HEK293 (cell line): ENCODE data around the gene SPEF1.
A peak's percentile ranks its signal among the peaks of the same experiment; 100 is the strongest.

Experiments
- CTCF ChIA-PET: fragments of 350-600 bp; formaldehyde crosslinking; extraction: SDS; loops from one replicate; lab custom pipeline; 2021; ENCODE audit warnings: antibody characterized with exemption; lab: Yijun Ruan, JAX
- POLR2A ChIA-PET: fragments of 300-600 bp; formaldehyde crosslinking; extraction: SDS; loops from one replicate; lab custom pipeline; 2020; ENCODE audit warnings: antibody characterized with exemption, inconsistent platforms; lab: Yijun Ruan, JAX
- H3K27ac ChIP-seq: fragments of 200-500 bp; sonication (Bioruptor generic); 2 replicates; pipeline ENCODE4 v1.5.1; 2014; ENCODE audit warnings: low read depth, low read length, control low read depth, inconsistent platforms; ENCODE audit errors: extremely low read depth
- H3K36me3 ChIP-seq, 2 experiments: fragments of 200-500 bp in 1 of 2; sonication (Bioruptor generic) in 1 of 2; 1 replicate in 1 of 2; 2 replicates in 1 of 2; pipeline ENCODE4 v1.5.1; 2014 to 2017; ENCODE audit warnings: inconsistent platforms in 2 of 2, low read length in 2 of 2; ENCODE audit not compliant: control insufficient read depth in 2 of 2, insufficient read depth in 1 of 2
- H3K4me1 ChIP-seq: fragments of 200-500 bp; sonication (Bioruptor generic); 2 replicates; pipeline ENCODE4 v1.5.1; 2014; ENCODE audit warnings: mild to moderate bottlenecking, low read length, inconsistent platforms; ENCODE audit not compliant: control insufficient read depth, insufficient read depth
- H3K4me3 ChIP-seq: 2 replicates; pipeline ENCODE4 v1.5.1; 2011; ENCODE audit warnings: low read depth, mild to moderate bottlenecking, control low read depth, low read length, moderate library complexity
- H3K9me3 ChIP-seq: fragments of 200-500 bp; sonication (Bioruptor generic); 2 replicates; pipeline ENCODE4 v1.5.1; 2014; ENCODE audit warnings: low read depth, low read length, inconsistent platforms; ENCODE audit not compliant: control insufficient read depth, insufficient read depth
- GFI1B ChIP-seq: fragments of 450-650 bp; formaldehyde crosslinking; IDR thresholded peaks from 2 replicates; pipeline ENCODE4 v1.5.1; 2016; ENCODE audit warnings: missing biosample characterization, missing genetic modification characterization
- GLIS1 ChIP-seq: fragments of 450-650 bp; formaldehyde crosslinking; IDR thresholded peaks from 2 replicates; pipeline ENCODE4 v1.5.1; 2016; ENCODE audit warnings: missing biosample characterization, missing genetic modification characterization
- SP2 ChIP-seq: fragments of 450-650 bp; formaldehyde crosslinking; IDR thresholded peaks from 2 replicates; pipeline ENCODE4 v1.5.1; 2016; ENCODE audit warnings: missing biosample characterization, missing genetic modification characterization
- SP7 ChIP-seq: fragments of 450-650 bp; formaldehyde crosslinking; IDR thresholded peaks from 2 replicates; pipeline ENCODE4 v1.5.1; 2016; ENCODE audit warnings: missing biosample characterization, missing genetic modification characterization
- WT1 ChIP-seq: fragments of 450-650 bp; formaldehyde crosslinking; IDR thresholded peaks from 2 replicates; pipeline ENCODE4 v1.5.1; 2016; ENCODE audit warnings: missing biosample characterization, missing genetic modification characterization
- YY1 ChIP-seq: fragments of 450-650 bp; formaldehyde crosslinking; IDR thresholded peaks from 2 replicates; pipeline ENCODE4 v1.5.1; 2018; ENCODE audit warnings: missing biosample characterization, missing genetic modification characterization
- YY2 ChIP-seq: fragments of 450-650 bp; formaldehyde crosslinking; IDR thresholded peaks from 2 replicates; pipeline ENCODE4 v1.5.1; 2016; ENCODE audit warnings: missing biosample characterization, missing genetic modification characterization
- ZIC2 ChIP-seq: fragments of 450-650 bp; formaldehyde crosslinking; IDR thresholded peaks from 2 replicates; pipeline ENCODE4 v1.5.1; 2016; ENCODE audit warnings: missing biosample characterization, missing genetic modification characterization
- ZNF121 ChIP-seq: fragments of 450-650 bp; formaldehyde crosslinking; IDR thresholded peaks from 2 replicates; pipeline ENCODE4 v1.5.1; 2016; ENCODE audit warnings: missing biosample characterization, missing genetic modification characterization
- ZNF133 ChIP-seq: fragments of 450-650 bp; formaldehyde crosslinking; IDR thresholded peaks from 2 replicates; pipeline ENCODE4 v1.5.1; 2016; ENCODE audit warnings: missing biosample characterization, missing genetic modification characterization
- ZNF155 ChIP-seq: fragments of 450-650 bp; formaldehyde crosslinking; IDR thresholded peaks from 2 replicates; pipeline ENCODE4 v1.5.1; 2016; ENCODE audit warnings: missing biosample characterization, missing genetic modification characterization
- ZNF19 ChIP-seq: fragments of 450-650 bp; formaldehyde crosslinking; IDR thresholded peaks from 2 replicates; pipeline ENCODE4; 2016; ENCODE audit warnings: missing biosample characterization, missing genetic modification characterization, low read depth
- ZNF223 ChIP-seq: fragments of 450-650 bp; formaldehyde crosslinking; IDR thresholded peaks from 2 replicates; pipeline ENCODE4 v1.5.1; 2016; ENCODE audit warnings: missing biosample characterization, missing genetic modification characterization
- ZNF266 ChIP-seq: fragments of 450-650 bp; formaldehyde crosslinking; IDR thresholded peaks from 2 replicates; pipeline ENCODE4 v1.5.1; 2016; ENCODE audit warnings: missing biosample characterization, missing genetic modification characterization, low read depth
- ZNF423 ChIP-seq: fragments of 450-650 bp; formaldehyde crosslinking; IDR thresholded peaks from 2 replicates; pipeline ENCODE4 v1.5.1; 2016; ENCODE audit warnings: missing biosample characterization, missing genetic modification characterization
- ZNF549 ChIP-seq: fragments of 450-650 bp; IDR thresholded peaks from 2 replicates; pipeline ENCODE4 v1.5.1; 2018; ENCODE audit warnings: missing biosample characterization, missing genetic modification characterization, mild to moderate bottlenecking, inconsistent platforms, moderate library complexity
- ZNF555 ChIP-seq: fragments of 450-650 bp; formaldehyde crosslinking; conservative IDR thresholded peaks from 2 replicates; pipeline ENCODE4 v1.5.1; 2017; ENCODE audit warnings: missing biosample characterization, mild to moderate bottlenecking, missing genetic modification characterization, inconsistent platforms
- ZNF623 ChIP-seq: fragments of 450-650 bp; formaldehyde crosslinking; IDR thresholded peaks from 2 replicates; pipeline ENCODE4 v1.5.1; 2016; ENCODE audit warnings: missing biosample characterization, missing genetic modification characterization
- ZNF624 ChIP-seq: fragments of 450-650 bp; formaldehyde crosslinking; IDR thresholded peaks from 2 replicates; pipeline ENCODE4 v1.5.1; 2017; ENCODE audit warnings: missing biosample characterization, missing genetic modification characterization
- ZNF626 ChIP-seq: fragments of 450-650 bp; sonication (Bioruptor Pico); formaldehyde crosslinking; IDR thresholded peaks from 2 replicates; pipeline ENCODE4 v1.5.1; 2018; ENCODE audit warnings: missing biosample characterization, missing genetic modification characterization, inconsistent platforms
- ZNF76 ChIP-seq: fragments of 450-650 bp; formaldehyde crosslinking; IDR thresholded peaks from 2 replicates; pipeline ENCODE4; 2016; ENCODE audit warnings: low read depth, missing biosample characterization, missing genetic modification characterization, borderline replicate concordance
- ZNF837 ChIP-seq: fragments of 450-650 bp; formaldehyde crosslinking; IDR thresholded peaks from 2 replicates; pipeline ENCODE4 v1.5.1; 2016; ENCODE audit warnings: missing biosample characterization, missing genetic modification characterization
- ZSCAN30 ChIP-seq: fragments of 450-650 bp; IDR thresholded peaks from 2 replicates; pipeline ENCODE4 v1.5.1; 2018; ENCODE audit warnings: missing biosample characterization, mild to moderate bottlenecking, missing genetic modification characterization, moderate library complexity
- ZXDB ChIP-seq: fragments of 450-650 bp; formaldehyde crosslinking; IDR thresholded peaks from 2 replicates; pipeline ENCODE4 v1.5.1; 2016; ENCODE audit warnings: missing biosample characterization, missing genetic modification characterization
- TF ChIP-seq, protein P1 (sequence below): fragments of 450-650 bp; formaldehyde crosslinking; conservative IDR thresholded peaks from 2 replicates; pipeline ENCODE4 v1.5.1; 2016; ENCODE audit warnings: low read depth, missing biosample characterization, missing genetic modification characterization
- TF ChIP-seq, protein P2 (sequence below): fragments of 450-650 bp; formaldehyde crosslinking; IDR thresholded peaks from 2 replicates; pipeline ENCODE4 v1.5.1; 2016; ENCODE audit warnings: missing biosample characterization, missing genetic modification characterization
- TF ChIP-seq, protein P3 (sequence below): fragments of 450-650 bp; formaldehyde crosslinking; IDR thresholded peaks from 2 replicates; pipeline ENCODE4 v1.5.1; 2017; ENCODE audit warnings: missing biosample characterization, missing genetic modification characterization

Gene SPEF1

DNA sequence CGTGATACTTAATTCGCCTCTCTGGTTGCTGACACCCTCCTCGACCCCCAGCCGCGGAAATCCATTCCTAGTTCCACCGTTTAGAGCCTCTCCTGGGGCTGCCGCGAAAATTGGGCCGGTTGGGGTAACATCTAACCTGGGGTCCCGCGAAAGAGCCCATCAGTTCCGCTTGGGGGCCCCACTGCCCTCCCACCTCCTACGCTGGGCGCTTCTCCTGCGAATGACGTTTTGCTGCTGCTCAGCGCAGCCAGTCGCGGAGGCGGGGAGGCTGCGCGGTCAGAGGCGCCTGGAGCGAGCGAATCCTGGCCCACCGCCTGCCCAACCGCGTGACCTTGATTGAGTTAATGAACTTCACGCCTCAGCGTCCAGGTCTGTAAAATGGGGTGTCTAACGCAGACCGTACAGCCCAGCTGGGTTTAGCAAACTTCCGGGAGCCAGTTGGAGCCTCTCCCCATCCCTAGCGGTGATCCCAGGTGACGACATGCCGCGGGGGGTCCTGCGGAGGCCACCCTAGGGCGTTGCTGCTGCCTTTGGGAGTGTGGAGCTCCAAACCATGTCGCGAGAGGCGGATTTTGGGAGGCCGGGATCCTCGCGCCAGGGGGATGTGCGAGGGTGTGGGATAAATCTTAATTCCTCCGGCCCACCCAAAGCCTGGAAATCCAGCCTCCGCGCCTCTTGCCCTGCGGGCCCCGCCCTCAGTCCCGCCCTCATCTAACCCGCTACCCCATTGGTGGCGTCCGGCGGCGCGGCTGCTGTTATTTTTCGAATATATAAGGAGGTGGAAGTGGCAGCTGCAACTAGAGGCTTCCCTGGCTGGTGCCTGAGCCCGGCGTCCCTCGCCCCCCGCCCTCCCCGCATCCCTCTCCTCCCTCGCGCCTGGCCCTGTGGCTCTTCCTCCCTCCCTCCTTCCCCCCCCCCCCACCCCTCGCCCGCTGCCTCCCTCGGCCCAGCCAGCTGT lies 14.5 kb upstream of the SPEF1 start, which contains the start of gene CDC25B:
CDC25B (plus strand) TSS at position 800 of the 958 bp plus-strand sequence. CDS start 222 bp downstream, outside the sequence.
- POLR2A ChIA-PET: interaction anchor here (0.6 to 2.8 kb wide), 22 partner anchors 9 to 404 kb away, joined by 3 to 40 read pairs (median 4); partner anchors contain the start of genes ADISSP, AP5S1, CENPB and SPEF1
- CTCF ChIA-PET: interaction anchor here (0.6 to 1.4 kb wide), 11 partner anchors 8 to 373 kb away, joined by 3 to 6 read pairs (median 3); no protein-coding TSS in a partner anchor
- peaks cover 12% of the 10 kb centered on the region for H3K4me1 ChIP-seq
- H3K27ac ChIP-seq: peak within 1 kb of the TSS; percentile 92
- no peaks in the 10 kb centered on the region for H3K9me3 ChIP-seq
- H3K4me3 ChIP-seq: peak within 1 kb of the TSS; percentile 83
- peaks cover 5 to 35% of the 10 kb centered on the region in 2 experiments; a peak in 2 of 3 replicates for H3K36me3 ChIP-seq
- TF ChIP-seq ZNF155 (tag by site-specific recombination) (no peak), ZNF266 (tag by site-specific recombination) (no peak), ZNF223 (tag by site-specific recombination) (no peak), ZNF19 (tag by site-specific recombination) (no peak), SP7 (tag by site-specific recombination) (peak; percentile 73), GFI1B (tag by site-specific recombination) (peak; percentile 11; the same call in 1 of the 2 replicates), ZNF121 (tag by site-specific recombination) (peak; percentile 63; the same call in 1 of the 2 replicates), WT1 (tag by site-specific recombination) (0 out of 2 replicates have a peak, but pooled peaks have one; percentile 60), ZNF624 (tag by site-specific recombination) (no peak), ZNF626 (no peak), ZNF549 (tag by site-specific recombination) (no peak), ZSCAN30 (tag by site-specific recombination) (peak; percentile 69), GLIS1 (peak; percentile 95), ZNF837 (tag by site-specific recombination) (no peak), ZIC2 (peak; percentile 35; the same call in 1 of the 2 replicates), ZXDB (tag by site-specific recombination) (peak; percentile 74), ZNF76 (tag by site-specific recombination) (peak; percentile 35; the same call in 1 of the 2 replicates), YY1 (0 out of 2 replicates have a peak, but pooled peaks have one; percentile 31), ZNF555 (tag by site-specific recombination) (no peak), ZNF623 (tag by site-specific recombination) (no peak), YY2 (no peak), ZNF423 (tag by site-specific recombination) (peak; percentile 95), SP2 (tag by site-specific recombination) (peak; percentile 85), ZNF133 (tag by site-specific recombination) (no peak)
- TF ChIP-seq, protein P1, sequence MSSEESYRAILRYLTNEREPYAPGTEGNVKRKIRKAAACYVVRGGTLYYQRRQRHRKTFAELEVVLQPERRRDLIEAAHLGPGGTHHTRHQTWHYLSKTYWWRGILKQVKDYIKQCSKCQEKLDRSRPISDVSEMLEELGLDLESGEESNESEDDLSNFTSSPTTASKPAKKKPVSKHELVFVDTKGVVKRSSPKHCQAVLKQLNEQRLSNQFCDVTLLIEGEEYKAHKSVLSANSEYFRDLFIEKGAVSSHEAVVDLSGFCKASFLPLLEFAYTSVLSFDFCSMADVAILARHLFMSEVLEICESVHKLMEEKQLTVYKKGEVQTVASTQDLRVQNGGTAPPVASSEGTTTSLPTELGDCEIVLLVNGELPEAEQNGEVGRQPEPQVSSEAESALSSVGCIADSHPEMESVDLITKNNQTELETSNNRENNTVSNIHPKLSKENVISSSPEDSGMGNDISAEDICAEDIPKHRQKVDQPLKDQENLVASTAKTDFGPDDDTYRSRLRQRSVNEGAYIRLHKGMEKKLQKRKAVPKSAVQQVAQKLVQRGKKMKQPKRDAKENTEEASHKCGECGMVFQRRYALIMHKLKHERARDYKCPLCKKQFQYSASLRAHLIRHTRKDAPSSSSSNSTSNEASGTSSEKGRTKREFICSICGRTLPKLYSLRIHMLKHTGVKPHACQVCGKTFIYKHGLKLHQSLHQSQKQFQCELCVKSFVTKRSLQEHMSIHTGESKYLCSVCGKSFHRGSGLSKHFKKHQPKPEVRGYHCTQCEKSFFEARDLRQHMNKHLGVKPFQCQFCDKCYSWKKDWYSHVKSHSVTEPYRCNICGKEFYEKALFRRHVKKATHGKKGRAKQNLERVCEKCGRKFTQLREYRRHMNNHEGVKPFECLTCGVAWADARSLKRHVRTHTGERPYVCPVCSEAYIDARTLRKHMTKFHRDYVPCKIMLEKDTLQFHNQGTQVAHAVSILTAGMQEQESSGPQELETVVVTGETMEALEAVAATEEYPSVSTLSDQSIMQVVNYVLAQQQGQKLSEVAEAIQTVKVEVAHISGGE: no peak; the same call in 1 of the 2 replicates
- TF ChIP-seq, protein P2, sequence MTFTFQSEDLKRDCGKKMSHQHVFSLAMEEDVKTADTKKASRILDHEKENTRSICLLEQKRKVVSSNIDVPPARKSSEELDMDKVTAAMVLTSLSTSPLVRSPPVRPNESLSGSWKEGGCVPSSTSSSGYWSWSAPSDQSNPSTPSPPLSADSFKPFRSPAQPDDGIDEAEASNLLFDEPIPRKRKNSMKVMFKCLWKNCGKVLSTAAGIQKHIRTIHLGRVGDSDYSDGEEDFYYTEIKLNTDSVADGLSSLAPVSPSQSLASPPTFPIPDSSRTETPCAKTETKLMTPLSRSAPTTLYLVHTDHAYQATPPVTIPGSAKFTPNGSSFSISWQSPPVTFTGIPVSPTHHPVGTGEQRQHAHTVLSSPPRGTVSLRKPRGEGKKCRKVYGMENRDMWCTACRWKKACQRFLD (tag by site-specific recombination): no peak
- TF ChIP-seq, protein P3, sequence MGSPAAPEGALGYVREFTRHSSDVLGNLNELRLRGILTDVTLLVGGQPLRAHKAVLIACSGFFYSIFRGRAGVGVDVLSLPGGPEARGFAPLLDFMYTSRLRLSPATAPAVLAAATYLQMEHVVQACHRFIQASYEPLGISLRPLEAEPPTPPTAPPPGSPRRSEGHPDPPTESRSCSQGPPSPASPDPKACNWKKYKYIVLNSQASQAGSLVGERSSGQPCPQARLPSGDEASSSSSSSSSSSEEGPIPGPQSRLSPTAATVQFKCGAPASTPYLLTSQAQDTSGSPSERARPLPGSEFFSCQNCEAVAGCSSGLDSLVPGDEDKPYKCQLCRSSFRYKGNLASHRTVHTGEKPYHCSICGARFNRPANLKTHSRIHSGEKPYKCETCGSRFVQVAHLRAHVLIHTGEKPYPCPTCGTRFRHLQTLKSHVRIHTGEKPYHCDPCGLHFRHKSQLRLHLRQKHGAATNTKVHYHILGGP (tag by site-specific recombination): no peak
